Measurements from ENCODE around the gene XPO4.
"Not testable (repeated sequence)": the region's sequence is repeated elsewhere in the genome, so short reads cannot be mapped to it uniquely, and the experiment has no call there.

XPO4 gene

DNA sequence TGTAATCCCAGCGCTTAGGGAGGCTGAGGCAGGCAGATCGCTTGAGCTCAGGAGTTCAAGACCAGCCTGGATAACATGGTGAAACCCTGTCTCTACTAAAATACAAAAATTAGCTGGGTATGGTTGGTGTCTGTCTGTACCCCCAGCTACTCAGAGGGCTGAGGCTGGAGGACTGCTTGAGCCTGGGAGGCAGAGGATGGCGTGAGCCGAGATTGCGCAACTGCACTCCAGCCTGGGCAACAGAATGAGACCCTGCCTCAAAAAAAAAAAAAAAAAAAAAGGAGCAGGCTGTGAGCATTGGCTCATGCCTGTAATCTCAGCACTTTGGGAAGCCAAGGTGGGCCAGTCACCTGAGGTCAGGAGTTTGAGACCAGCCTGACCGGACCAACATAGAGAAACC, 12.0 kb downstream of the XPO4 start:
- not testable (repeated sequence) for DNase-seq

- no peak for DNase-seq
Measured at GRCh38 chr13:20882206-20882605, 20.3 kb downstream of the XPO4 start.

DNA sequence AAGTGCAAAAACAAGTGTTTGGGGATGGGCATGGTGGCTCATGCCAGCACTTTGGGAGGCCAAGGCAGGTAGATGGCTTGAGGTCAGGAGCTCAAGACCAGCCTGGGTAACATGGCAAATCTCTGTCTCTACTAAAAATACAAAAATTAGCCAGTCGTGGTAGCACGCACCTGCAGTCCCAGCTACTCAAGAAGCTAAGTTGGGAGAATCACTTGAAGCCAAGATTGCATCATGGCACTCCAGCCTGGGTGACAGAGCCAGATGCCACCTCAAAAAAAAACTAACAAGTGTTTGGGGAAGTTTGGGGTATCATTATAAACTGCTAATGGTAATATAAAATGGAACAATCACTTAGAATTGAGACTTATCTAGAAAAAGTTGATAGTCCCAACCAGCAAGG, 24.6 kb downstream of the XPO4 start:
- DNase-seq = no peak

- DNase-seq = not testable (repeated sequence)
Measured at GRCh38 chr13:20876802-20877201, 25.7 kb downstream of the XPO4 start.

DNA sequence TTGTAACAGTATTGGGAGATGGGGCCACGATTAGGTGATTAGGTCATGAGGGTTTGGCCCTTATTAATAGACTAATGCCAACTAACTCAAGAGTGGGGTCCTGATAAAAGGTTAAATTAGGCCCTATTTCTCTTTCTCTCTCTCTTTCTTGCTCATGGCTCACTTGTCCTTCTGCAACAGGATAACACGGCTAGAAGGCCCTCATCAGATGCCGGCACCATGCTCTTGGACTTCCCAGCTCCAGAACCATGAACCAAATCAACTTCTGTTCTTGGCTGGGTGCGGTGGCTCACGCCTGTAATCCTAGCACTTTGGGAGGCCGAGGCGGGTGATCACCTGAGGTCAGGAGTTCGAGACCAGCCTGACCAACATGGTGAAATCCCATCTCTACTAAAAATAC, 28.1 kb downstream of the XPO4 start:
- DNase-seq = not testable (repeated sequence)

DNA sequence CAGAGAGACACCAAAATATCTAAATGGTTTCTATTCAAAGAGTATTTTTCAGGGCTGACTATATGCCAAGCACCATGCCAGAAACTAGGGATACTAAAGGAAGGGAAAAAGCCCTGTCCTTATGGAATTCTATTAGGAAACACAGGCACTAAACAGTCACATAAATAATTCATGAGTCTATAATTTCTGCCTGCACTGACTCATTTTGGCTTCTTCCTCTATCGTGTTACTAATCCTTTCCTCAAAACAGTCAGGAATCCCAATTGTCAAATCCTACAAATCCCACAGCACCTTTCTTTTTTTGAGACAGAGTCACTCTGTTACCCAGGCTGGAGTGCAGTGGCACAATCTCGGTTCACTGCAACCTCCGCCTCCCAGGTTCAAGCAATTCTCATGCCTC, 29.2 kb downstream of the XPO4 start:
- DNase-seq = no peak

- DNase-seq = no peak
Measured at GRCh38 chr13:20870829-20871228, 31.7 kb downstream of the XPO4 start.

- DNase-seq = no peak
Measured at GRCh38 chr13:20869540-20869939, 33.0 kb downstream of the XPO4 start.

DNA sequence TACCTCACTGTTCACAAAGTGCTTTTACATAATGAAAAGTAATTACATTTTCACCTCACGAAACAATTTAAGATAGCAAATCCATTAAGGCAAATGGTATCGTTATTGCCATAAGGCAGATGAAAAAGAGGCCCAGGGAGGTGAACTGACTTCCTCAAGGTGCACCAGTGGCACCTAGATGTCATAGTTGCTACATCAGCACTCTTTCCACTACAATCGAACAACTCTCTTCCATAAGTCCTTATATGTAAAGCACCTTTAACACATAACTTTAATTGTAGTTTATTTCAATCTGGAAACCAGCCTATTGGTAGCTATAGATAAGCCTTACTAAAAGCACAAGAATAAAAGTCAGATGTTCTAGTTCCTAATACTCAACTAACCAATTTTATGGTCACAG, 35.1 kb downstream of the XPO4 start:
- no peak for DNase-seq

GRCh38 chr13:20861666-20862065, 40.9 kb downstream of the XPO4 start:
- DNase-seq = not testable (repeated sequence)

DNA sequence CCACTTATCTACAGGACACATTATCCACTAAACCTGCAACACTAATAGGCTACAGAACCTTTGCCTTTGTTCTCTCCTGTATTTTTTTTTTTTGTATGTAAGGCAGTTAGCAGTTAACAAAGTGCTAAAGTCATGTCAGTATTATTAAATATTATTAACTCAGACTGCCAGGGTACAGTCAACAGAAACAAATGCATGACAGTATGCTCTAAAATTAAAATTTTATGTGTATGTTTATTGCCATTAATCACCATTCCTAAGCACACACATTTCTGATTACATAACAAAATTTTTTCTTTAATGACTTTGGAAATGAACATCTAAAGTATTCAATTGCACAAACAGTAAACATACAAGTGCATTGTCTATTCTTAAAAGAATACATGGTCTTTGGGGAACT, 41.7 kb downstream of the XPO4 start:
- DNase-seq = no peak

GRCh38 chr13:20856650-20857049, 45.9 kb downstream of the XPO4 start:
- DNase-seq = no peak

DNA sequence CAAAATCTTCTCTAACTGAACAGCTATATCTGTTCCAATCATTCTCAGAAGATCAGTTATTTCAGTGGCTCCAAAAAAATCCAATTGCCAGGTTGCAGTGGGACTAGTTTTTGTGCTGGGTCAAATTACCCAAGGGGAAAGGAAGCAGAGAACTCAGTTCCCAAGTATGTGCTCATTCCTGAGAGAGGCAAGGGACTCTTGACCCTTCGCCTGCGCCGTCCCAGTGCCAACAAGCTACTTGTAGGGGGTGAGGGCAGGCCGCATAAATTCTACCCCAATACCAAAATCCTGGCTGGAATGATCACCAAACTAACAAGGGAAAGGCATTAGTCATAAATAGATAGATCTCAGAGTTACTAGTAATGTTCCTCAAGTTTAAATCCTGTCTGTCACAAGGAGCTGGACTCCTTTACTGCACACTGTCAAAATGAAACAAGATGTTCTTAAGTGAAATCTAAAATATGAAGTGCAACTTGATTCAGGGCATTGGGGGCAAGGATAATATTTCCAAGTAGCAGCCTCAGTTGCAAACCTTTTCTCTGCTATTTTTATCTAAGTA, 50.6 kb downstream of the XPO4 start:
- no peak for DNase-seq

DNA sequence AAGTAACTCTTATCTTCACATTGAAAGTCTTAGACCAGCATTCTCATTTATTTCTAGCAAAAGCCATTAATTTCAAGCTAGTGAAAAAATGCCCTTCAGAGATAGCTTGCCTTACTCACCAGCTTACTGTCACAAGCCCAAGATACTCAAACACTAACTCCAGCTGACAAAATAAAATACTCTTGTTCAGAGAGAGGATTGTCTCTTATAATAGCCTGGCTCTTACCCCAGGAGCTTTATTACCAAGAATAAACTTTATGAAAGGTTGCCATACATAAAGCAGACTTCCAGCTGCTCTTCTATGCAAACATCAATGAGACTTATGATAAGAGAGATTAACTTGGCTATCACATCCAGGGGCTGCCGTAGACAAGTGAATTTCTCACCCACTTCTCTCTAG, 53.6 kb downstream of the XPO4 start:
- DNase-seq = no peak

DNA sequence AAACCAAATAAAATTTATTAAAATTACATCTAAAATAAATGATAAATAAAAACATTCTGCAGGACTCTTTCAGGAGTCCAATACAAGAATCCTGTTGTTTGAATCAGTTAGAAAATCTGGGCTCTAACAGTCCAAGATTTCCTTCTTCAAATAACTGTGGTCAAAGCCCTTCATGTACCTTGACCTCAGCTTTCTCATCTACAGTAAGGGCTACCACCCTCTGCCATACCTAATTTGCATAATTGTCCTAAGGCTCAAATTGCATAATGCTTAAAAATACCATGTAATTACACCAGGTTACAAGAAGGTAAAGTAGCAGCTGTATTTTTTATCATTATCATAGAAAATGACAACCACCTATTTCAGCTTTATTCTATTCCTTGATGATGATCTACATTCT, 54.3 kb downstream of the XPO4 start:
- no peak for DNase-seq

DNA sequence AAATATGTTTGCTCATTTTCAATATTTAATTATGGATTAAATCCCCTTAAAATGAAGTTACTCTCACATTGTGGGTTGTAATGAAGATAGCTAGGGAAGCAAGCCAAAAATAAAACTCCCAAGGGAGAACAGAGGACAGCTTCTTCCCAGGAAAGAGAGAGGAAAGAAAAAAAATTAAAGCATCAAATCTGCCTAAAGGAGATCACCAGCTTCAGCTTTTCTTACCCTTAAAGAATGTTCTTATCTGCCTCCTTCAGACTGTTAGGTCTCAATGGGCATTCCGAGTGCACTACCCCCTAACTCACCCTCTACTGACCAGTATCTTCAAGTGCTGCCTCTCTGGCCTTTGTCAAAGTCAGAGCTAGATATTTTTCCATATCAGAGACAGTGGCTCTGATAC, 55.2 kb downstream of the XPO4 start:
- DNase-seq = no peak

DNA sequence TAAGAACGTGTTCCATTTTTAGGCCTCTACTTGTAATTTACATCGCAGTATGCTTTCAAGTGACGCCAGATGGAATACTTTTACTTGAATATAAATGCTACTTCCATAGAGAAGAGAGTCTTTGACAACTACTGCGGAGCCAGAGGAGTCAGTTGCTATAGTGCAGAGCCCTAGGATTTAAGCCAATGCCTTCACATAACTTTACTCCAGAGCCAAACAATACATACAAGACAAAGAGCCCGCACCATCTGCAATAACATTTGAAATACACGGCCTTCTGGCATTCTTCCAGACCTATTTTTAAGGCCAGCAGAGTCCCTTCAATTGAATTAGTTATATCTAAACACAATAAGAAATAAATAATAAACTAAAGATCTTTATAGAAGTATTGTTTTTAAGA, 59.4 kb downstream of the XPO4 start:
- no peak for DNase-seq

- no peak for DNase-seq
Measured at GRCh38 chr13:20840568-20840967, 62.0 kb downstream of the XPO4 start.

- DNase-seq = no peak
Measured at GRCh38 chr13:20833900-20834679, 68.5 kb downstream of the XPO4 start.

GRCh38 chr13:20832861-20833260, 69.7 kb downstream of the XPO4 start:
- no peak for DNase-seq

DNA sequence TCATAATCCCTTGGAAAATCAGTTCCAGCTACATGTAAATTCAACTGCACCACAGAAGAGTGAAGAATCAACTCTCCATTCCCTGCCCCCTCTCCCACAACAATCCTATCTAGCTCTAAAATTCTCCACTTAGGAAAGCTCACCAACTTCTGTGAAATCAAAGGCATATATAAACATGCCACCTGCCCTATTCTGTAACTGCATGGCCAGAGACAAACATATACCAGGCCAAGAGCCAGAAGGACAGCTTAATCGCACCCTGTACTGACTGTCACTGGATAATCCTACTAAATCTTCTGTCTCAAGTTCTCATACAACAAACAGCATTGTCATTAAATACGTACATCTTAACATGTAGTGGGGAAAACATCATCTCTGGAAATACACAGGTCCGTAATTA, 70.6 kb downstream of the XPO4 start:
- no peak for DNase-seq

DNA sequence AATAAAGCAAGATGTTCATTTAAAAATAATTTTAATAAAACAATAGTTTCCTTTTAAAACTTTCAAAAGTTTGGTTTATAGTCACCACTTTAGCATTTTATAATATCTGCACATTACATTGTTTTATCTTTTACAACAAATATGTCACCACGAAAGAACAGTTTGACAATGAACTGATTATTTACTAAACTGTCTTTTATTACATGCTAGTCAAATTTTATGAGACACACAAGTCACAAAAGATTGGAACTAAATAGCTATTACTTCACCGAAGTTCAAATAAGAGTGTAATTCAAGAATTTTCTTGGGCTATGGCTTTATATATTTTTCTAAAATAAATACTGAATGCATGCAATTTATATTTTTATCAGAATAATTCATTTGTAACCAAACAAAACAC, 71.3 kb downstream of the XPO4 start:
- DNase-seq = no peak

DNA sequence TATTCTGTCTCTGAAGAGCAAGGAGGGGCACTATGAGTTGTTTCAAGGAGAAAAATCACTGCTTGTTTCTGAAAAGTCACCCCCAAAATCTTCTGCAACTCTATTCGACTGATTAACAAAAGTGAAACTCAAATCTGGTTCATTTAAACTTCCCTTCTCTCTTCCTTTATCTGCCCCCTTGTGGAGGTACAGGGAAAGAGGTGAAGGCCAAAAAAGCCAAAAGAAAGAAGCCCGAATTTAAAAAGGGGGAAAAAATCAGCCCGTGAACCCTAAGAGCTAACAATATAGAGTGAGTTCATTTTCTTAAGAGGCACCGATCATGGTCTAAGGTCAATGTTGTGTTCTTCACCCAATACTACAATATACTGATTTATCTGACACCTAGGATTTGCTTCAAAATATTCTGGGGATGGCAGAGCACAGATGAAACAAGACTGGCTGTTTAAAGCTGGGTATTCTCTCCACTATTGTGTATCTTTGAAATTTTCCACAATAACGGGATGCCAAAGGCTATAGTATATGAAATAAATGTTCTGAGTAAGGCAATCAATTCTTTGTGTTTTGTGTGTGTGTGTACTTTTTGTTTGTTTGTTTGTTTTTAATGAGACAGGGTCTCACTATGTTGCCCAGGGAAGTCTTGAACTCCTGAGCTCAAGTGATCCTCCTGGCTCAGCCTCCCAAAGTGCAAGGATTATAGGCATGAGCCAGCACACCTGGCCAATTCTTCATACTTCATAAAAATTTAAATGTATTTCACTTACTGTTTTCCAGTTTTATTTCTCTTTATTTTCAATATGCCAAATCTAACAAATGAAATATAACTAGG, 73.8 kb downstream of the XPO4 start:
- DNase-seq = no peak
